ENCODE measurements around the gene EXOC6B.

EXOC6B gene

GRCh38 chr2:72825257-72826155 is at the start of gene EXOC6B:
Gene EXOC6B (minus strand): TSS chr2:72826033.
- peak; percentile 74 for DNase-seq (ENCODE audit: low read depth)

DNA sequence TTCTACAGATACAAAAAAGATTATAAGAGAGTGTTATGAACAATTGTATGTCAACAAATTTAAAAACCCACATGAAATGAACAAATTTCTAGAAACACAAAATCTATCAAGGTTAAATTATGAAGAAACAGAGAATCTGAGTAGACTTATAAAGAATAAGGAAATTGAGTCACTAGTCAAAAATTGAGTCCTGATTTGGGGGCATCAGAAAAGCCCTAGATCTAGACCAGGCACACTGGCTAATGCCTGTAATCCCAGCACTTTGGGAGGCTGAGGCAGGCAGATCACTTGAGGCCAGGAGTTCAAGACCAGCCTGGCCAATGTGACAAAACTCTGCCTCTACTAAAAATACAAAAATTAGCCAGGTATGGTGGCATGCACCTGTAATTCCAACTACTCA is 46.0 kb upstream of the EXOC6B start:
- DNase-seq (ENCODE audit: low read depth): no peak

- DNase-seq (ENCODE audit: low read depth): no peak
Measured at GRCh38 chr2:72871060-72871459, 45.2 kb upstream of the EXOC6B start.

GRCh38 chr2:72864500-72864899 is 38.7 kb upstream of the EXOC6B start:
- no peak for DNase-seq (ENCODE audit: low read depth)

DNA sequence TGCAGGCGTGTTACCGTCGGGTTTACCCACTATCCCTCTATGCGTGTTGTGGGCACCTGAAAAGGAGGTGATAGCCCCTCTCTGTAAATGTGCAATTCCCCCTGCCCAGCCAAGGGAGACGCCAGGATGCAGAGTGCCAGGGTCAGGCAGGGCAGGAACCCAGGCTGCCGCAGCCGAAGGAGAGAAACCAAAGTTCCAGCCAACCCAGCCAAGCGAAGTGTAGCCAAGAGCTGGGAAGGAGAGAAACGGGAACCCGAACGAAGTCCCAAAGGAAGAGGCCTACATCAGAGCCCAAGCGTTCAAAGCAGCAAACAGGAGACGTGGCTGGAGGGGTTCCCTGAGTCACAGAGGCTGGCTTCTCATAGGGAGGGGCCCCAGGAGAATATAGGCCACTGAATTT is 37.2 kb upstream of the EXOC6B start:
- DNase-seq (ENCODE audit: low read depth): no peak

DNA sequence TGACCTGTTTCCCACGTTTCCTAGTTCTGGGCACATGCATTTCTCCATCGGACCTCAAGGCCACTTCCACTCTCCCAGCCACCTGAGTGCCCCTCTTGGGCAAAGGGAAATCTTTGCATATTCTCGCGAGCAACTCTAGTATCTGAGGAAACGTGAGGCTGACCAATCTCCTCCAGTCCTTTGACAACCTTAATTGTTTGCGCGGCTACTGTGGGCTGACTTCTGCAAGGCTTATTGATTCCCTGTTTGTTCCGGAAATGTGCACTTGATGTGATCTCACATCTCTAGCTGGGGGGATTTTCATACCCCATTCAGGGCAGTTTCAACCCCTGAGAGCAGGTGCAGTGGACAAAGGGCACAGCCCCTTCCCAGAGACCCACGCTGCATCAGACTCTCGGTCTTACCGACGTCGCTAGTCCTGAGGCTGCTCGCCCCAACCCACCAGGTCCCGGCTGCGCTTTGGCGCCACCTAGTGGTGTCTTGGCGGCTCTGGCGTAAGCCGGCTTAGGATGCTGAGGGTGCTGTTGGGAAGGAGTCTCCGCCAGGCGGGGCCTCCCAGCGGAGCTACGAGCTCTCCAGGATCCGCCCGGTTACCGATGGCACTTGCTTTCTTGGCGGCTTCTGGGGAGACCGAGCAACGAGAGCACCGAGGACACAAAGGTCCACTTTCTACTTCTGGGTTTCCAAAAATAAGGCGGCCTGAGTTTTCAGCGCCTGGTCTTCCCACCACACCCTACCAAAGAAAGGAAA is 36.6 kb upstream of the EXOC6B start:
- DNase-seq (ENCODE audit: low read depth): peak; percentile 58

GRCh38 chr2:72859831-72860262 is 34.0 kb upstream of the EXOC6B start:
- DNase-seq (ENCODE audit: low read depth): peak; percentile 28

DNA sequence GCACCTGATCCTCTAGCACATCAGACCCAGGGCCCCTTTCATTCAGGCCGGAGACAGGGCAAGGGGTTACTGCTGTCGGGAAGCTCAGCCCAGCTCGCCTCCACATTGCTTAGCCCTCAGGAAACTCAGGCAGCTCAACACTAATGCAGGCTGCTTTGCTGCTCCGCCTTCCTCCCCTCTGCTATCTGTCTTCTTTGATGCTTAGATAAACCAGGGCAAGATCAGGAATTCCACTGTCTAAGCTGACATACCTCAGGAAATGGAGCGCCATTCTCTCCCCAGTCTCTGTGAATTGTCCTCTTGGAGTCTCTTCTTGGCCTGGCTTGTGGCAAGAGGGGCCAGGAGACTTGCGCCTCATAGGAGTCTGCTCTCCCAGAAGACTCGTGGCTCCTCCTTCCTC is 25.5 kb upstream of the EXOC6B start:
- no peak for DNase-seq (ENCODE audit: low read depth)

DNA sequence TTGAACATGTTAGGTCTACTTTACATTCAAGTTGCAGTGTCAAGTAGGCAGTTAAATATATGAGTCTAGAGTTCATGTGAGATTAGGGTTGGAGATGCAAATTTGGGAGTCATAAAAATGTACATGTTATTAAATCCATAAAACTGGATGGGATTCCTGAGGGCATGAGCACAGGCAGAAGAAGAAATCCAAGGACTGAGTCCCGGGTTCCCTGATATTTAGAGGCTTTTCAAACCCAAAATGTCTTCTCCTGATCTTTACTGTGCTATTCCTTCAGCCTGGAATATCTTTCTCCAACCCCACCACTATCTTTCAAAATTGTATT is 23.3 kb upstream of the EXOC6B start:
- DNase-seq (ENCODE audit: low read depth): no peak

DNA sequence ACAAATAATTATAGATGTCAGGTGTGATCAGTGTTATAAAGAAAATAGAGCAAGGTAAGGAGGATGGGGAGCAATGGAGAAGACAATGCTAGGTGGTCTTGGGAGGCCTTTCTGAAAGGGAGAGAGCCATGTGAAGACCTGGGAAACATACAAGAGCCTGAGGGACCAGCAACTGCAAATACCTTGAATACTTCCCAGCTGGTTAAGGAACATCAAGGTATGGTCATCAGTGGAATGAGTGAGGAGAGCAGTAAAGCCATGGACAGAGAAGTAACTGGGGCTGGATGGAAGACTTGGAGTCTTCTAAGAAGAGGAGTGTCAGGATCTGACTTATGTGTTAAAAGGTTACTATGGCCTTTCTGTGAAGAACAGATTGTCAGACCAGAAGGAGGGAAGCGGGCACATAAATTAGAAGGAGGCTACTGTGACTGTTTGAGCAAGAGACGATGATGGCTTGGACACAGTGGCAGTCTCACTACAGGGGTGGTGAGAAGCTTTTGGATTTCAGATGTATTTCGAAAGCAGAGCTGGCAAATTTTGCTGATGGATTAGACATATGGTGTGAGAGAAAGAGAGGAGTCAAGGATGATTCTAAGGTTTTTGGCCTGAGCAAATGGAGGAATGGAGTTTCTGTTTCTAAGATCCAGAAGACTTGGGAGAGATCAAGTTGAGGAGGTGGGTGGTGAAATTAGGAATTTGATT is 22.8 kb upstream of the EXOC6B start:
- DNase-seq (ENCODE audit: low read depth): no peak

DNA sequence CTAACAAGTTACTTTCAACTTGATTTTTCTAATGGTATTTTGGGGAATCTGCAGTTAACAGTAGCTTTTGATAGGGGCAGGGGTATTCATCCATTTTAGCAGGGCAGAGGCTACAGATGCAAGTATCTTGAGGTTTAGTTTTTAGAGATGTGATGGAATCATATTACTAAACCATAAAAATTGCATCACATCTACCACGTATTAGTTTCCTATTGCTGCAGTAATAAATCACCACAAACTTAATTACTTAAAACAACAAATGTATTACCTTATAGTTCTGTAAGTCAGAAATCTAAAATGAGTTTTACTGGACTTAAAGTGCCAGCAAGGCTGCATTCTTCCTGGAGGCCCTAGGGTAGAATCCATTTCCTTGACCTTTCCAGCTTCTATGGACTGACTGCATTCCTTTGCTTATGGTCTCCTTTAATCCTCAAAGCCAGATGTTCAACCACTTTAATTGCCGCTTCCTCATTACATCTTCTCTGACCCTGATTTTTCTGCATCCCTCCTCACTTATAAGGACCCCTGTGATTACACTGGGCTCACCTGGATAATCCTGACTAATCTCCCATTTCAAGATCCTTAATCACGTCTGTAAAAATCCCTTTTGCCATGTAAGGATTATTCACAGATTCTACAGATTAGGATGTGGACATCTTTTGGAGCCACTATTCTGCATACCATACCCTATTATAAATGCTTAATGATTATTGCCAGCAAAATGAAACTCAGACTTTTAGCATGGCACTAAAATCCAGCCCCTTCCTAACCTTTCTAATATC is 21.9 kb upstream of the EXOC6B start:
- no peak for DNase-seq (ENCODE audit: low read depth)

DNA sequence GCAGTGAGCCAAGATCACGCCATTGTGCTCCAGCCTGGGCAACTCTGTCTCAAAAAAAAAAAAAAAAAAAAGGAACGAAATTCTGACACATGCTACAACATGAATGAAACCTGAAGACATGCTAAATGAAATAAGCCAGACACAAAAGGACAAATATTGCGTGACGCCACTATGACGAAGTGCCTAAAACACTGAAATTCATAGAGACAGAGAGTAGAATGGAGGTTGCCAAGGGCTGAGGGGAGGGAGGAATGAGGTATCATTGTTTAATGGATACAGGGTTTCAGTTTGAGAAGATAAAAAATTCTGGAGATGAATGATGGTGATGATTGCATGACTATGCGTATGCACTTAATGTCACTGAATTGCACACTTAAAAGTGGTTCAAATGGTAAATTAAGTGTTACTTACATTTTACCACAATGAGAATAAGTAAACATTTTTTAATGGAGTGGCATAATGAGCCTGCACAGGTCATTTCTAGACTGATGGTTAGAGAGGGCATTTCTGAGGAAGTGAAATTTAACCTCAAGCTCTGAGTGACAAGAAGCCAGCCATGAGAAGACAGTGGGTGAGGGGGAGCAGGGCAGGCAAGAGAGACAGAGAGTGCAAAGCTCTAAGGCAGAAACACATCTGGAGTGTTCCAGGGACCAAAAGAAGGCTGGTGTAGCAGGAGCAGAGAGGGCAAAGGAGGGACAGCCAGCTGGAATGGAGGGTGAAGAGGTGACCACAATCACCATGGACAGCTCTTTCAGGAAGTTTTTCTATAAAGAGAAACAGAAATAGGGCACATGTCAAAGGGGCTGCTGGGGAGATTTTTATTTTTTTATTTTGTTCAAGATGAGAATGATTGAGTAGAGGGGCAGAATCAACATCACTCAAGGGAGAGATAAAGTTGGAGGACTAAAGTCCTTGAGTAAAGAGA is 20.6 kb upstream of the EXOC6B start:
- no peak for DNase-seq (ENCODE audit: low read depth)

GRCh38 chr2:72843301-72843700 is 17.5 kb upstream of the EXOC6B start:
- no peak for DNase-seq (ENCODE audit: low read depth)

DNA sequence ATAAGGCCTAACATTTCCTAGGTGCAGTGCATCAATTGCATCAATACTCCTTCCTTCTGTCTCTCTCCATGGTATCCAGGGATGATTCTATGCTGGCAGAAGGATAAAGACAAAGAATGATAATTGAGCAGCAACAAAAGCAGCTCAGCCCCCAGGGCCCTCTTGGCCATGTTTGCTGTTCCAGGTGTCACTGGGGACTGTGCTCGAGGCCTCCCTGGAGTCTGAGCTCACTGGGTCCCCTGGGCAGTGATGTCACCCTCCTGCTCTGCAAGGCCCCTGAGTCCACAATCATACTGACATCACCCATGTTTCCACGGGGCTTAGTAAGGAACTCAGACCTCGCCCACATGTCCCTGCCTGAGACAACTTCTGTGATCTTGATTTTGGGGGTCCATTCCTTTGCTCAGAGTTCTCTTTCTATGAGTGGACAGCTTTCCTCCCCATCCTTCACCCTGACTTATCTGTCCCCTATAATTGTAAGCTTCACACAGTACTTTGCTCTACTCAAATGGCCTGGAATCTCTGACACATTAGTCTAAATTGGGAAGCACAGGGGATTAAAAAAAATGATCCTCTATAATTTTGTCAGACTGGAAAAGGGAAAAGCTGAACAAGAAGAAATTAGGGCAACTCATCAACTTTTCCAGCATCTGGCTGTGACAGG is 15.8 kb upstream of the EXOC6B start:
- no peak for DNase-seq (ENCODE audit: low read depth)

GRCh38 chr2:72840066-72840465 is 14.2 kb upstream of the EXOC6B start:
- no peak for DNase-seq (ENCODE audit: low read depth)

DNA sequence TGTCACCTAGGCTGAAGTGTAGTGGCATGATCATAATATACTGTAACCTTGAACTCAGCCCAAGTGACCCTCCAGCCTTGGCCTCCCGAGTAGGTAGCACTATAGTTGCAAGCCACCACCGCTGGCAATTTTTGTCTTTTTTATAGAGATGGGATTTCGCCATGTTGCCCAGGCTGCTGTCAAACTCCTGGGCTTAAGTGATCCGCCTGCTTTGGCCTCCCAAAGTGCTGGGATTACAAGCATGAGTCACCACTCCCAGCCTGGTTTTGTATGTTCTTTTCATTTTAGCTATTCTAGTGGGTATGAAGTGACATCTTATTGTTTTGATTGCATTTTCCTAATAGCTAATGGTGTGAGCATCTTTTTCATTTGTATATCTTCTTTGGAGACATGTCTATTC is 11.3 kb upstream of the EXOC6B start:
- DNase-seq (ENCODE audit: low read depth): no peak

GRCh38 chr2:72835403-72835802 is 9.6 kb upstream of the EXOC6B start:
- no peak for DNase-seq (ENCODE audit: low read depth)

DNA sequence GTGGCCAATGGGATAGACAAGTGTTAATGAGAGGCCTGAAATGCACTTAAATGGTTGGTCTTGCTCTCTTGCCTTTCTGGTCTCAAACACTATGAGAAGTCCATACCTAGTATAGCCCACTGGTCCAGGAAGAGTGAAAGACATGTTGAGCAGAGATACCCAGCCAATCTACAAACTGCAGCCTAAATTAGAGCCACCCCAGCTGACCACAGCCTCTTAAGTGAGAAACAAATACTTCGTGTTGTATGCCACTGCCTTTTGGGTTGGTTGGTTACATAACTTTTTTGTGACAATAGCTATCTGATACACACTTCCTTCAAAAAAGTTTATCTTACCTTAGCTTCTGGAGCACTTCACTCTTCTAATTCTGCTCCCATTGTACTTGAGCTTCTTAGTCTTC is 8.8 kb upstream of the EXOC6B start:
- DNase-seq (ENCODE audit: low read depth): no peak

DNA sequence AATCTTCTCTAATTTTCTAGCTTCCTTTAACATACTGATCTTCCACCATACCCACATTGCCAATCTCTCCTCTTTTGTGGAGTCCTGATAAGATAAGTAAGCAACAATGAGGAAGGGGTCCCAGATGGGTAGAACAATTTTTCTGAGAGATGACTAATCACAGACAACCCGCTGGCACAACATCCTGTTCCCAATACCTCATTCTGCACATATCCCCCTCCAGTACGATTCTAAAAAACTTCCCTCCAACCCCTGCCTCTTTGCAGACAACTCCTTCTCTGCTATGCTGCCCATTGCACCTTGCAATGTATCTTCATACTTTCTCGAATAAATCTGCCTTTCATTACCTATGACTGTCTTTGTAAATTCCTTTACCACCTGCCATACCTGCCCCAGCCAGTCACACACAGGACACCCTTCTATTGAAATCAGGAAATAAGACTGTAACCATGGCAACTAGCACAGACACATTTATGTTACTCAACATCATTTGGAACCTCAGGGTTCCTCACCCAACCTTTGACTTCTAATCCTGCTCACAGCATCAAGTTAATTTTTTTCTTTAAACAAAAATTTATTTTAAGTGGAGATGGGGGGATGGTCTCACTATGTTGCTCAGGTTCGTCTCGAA is 7.4 kb upstream of the EXOC6B start:
- no peak for DNase-seq (ENCODE audit: low read depth)

DNA sequence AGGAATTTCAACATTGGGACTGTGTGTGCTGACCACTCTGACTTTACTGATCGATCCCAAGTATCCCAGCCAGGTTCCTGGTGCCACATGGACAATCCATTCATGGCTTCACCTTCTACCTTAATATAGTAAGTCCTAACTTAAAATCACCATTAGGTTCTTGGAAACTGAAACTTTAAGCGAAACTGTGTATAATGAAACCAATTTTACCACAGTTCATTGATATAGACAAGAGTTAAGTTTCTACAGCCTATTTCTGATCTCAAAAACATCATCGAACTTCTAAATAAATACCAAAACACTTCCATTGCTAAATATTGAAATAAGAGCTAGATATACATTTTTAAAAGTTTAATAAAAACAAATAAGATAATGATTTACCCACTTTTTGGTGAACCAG is 4.4 kb upstream of the EXOC6B start:
- DNase-seq (ENCODE audit: low read depth): no peak

Measured in T-helper 22 cell (primary cell).